ENCODE results near the gene KRTAP5-6. TPM values are rescaled to one million over a fixed set of nuclear protein-coding genes. Genes with fewer than 3 reads are reported as not detected.

Gene KRTAP5-6
- total and polyA plus RNA-seq, 7 donors: not detected

DNA sequence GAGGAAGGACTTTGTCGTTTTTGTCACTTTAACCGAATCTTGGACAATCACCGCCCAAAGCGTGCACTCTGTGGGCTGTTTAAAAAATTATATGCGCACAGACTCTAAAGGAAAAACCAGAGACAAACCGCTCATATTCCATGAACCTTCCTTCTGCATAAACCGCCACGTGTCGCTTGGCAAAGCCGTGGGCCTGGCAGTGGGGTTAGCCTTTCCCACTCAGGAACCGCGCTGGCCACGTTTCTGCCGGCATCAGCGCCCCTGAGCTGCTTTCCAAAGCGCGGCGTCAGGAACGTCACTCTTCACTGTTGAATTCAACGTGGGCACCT lies 44.6 kb upstream of the KRTAP5-6 start:
- ATAC-seq (peak in 3 of 4 donors; percentile 7 to 38 (median 8)), DNase-seq (no peak)
- Histone ChIP-seq H3K9me3 (no peaks in the 10 kb centered on the region), H3K27me3 (ENCODE audit: insufficient read depth in 3 of 3, low read length in 2 of 3) (peaks cover 0 to 3% (median 0%) of the 10 kb centered on the region in 3 donors), H3K4me1 (no peaks in the 10 kb centered on the region), H3K27ac (no peak overlapping the region), H3K4me3 (no peak overlapping the region), H3K36me3 (ENCODE audit: insufficient read depth in 1 of 2, low read depth in 1 of 2) (no peaks in the 10 kb centered on the region)
- TF ChIP-seq, protein P1, sequence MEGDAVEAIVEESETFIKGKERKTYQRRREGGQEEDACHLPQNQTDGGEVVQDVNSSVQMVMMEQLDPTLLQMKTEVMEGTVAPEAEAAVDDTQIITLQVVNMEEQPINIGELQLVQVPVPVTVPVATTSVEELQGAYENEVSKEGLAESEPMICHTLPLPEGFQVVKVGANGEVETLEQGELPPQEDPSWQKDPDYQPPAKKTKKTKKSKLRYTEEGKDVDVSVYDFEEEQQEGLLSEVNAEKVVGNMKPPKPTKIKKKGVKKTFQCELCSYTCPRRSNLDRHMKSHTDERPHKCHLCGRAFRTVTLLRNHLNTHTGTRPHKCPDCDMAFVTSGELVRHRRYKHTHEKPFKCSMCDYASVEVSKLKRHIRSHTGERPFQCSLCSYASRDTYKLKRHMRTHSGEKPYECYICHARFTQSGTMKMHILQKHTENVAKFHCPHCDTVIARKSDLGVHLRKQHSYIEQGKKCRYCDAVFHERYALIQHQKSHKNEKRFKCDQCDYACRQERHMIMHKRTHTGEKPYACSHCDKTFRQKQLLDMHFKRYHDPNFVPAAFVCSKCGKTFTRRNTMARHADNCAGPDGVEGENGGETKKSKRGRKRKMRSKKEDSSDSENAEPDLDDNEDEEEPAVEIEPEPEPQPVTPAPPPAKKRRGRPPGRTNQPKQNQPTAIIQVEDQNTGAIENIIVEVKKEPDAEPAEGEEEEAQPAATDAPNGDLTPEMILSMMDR (IDR thresholded peaks at IDR 0.05): no peak
- WGBS, 3 donors: 46 to 49% (median 47%) methylated on average over 20 of the region's 20 CpGs
- intact Hi-C loops (cut with DNase I): loop anchor here in 1 of 2 donors (1.0 to 5.0 kb wide), 2 partner anchors 40 to 180 kb away; no protein-coding TSS in a partner anchor

DNA sequence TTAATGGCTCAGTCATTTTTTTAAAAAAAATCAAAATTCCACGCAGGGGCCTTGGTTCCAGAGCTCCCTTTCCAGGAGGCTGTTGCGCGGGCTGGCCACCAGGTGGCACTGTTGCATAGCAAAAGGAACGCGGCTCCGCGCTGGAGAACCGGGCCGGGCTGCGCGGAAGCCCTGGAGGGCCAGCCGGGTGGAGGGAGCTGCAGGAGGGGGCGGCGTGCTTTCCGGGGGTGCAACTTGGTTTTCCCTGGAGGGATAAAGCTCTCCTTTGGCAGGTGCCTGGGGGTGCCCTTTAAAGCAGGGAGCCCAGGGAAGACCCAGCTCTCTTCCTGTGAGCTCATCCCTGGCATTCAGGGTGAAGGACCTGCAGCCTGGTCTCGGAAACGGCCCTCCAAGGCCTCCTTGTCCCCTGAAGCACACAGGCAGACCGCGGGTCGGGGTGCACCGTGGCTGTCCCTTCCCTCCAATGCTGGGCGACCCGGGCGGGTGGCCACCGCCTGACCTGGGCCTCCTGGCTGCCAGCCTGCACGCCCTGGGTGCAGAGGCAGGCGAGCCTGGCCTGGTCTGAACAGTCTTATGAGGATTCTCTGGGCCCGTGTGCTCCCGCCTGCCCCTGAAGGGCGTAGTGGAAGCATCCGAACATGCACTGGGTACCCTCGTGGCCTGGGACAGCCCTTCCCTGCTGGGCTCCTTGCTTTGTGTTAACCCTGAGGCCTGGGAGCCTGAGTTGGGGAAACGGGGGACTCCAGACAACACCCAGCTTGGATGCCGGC lies 44.0 kb upstream of the KRTAP5-6 start:
- intact Hi-C loops (cut with DNase I): loop anchor here in 1 of 2 donors (1.0 to 5.0 kb wide), 2 partner anchors 39 to 179 kb away; no protein-coding TSS in a partner anchor
- no peak overlapping the region for H3K4me3 ChIP-seq
- no peaks in the 10 kb centered on the region for H3K9me3 ChIP-seq
- no peaks in the 10 kb centered on the region for H3K4me1 ChIP-seq
- H3K27ac ChIP-seq: no peak overlapping the region
- H3K27me3 ChIP-seq (ENCODE audit: insufficient read depth in 3 of 3, low read length in 2 of 3): peaks cover 0 to 3% (median 2%) of the 10 kb centered on the region in 3 donors
- peak; percentile 77 to 87 for DNase-seq
- ATAC-seq: peak; percentile 79 to 95 (median 92)
- 33 to 35% (median 35%) methylated on average over 33 to 34 of the region's 34 CpGs for WGBS, 3 donors
- H3K36me3 ChIP-seq (ENCODE audit: insufficient read depth in 1 of 2, low read depth in 1 of 2): no peaks in the 10 kb centered on the region
- TF ChIP-seq, protein P1 (IDR thresholded peaks at IDR 0.05): peak; percentile 98

DNA sequence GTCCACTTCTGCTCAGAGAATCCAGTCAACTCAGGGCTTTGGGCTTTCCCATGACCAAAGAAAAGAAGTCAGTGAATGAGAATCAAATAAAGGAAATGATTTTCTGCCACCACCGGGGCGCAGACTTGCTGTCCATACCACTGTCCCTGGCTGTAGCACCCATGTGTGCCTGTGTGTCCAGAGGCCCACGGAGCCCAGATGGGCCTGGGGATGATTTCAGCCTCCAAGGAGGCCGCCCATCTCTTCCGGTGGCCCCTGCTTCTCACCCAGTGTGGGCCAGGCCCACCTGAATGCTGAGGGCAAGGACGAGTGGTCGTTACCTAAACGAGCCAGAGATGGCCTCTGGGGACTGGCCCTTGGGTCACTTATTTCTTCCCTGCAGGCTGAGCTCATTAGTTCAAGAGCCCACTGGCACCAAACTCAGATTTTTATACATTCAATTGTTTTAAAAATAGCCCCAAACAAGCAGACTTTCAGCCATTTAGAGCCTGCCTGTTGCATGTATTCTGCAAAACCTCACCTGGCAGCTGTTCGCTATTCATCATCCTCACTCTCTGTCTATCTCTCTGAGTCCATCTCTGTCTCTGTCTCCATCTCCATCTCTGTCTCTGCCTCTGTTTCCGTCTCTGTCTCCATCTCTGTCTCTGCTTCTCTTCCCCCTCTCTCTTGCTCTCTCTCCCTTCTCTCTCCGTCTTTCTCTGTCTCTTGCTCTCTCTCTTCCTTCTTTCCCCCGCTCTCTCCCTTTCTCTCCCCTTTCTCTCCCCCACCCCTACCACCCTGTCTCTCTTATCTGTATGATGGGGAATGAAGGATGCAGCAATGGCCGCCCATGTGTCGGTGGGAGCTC lies 43.2 kb upstream of the KRTAP5-6 start:
- H3K36me3 ChIP-seq (ENCODE audit: insufficient read depth in 1 of 2, low read depth in 1 of 2): no peaks in the 10 kb centered on the region
- WGBS, 3 donors: 85 to 91% (median 88%) methylated on average over 14 of the region's 14 CpGs
- TF ChIP-seq, protein P1 (IDR thresholded peaks at IDR 0.05): no peak
- no peak overlapping the region for H3K4me3 ChIP-seq
- no peak for DNase-seq
- H3K4me1 ChIP-seq: no peaks in the 10 kb centered on the region
- no peak overlapping the region for H3K27ac ChIP-seq
- intact Hi-C loops (cut with DNase I): loop anchor here in 1 of 2 donors (2.0 to 5.0 kb wide), 2 partner anchors 39 to 499 kb away; no protein-coding TSS in a partner anchor
- peaks cover 0 to 3% (median 2%) of the 10 kb centered on the region in 3 donors for H3K27me3 ChIP-seq (ENCODE audit: insufficient read depth in 3 of 3, low read length in 2 of 3)
- no peaks in the 10 kb centered on the region for H3K9me3 ChIP-seq
- no peak for ATAC-seq

DNA sequence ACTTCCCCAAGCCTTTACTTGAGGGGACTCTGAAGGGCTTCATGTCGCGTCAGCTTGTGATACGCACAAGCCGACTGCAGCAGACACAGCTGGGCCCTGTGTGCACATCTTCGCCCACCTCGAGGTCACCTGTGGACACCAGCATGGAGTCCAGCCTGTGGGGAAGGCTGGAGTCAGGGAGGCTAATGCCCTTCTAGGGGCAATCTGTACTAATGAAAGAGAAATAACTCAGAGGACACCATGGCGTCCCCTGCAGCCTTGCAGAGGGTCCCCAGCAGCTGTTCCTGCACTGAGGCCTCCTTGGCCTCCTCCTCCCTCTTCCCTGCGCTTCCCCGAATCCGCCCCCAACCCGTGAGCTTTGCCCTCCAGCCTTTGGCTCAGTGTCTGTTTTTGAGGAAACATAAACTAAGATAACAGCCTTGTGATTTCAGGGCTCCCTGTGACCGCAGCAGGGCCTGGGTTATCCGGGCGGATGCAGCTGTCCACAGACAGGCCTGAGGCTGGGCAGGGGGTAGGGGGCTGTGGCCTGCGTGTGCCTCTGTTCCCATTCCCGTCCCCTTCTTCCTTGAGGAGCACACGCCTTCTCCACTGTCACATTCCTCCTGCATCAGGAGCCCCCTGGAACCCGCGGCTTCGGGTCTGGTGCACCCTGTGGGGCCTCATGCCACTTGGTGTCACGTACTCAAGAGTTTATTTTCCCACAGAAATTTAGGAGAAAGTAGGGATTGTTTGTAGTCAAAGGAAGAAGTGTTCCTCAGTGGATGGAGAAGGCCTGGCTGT lies 42.4 kb upstream of the KRTAP5-6 start:
- ATAC-seq (no peak), DNase-seq (no peak)
- Histone ChIP-seq H3K4me1 (no peaks in the 10 kb centered on the region), H3K9me3 (no peaks in the 10 kb centered on the region), H3K27me3 (ENCODE audit: insufficient read depth in 3 of 3, low read length in 2 of 3) (peaks cover 0 to 3% (median 2%) of the 10 kb centered on the region in 3 donors), H3K36me3 (ENCODE audit: insufficient read depth in 1 of 2, low read depth in 1 of 2) (no peaks in the 10 kb centered on the region), H3K4me3 (no peak overlapping the region), H3K27ac (no peak overlapping the region)
- TF ChIP-seq, protein P1 (IDR thresholded peaks at IDR 0.05): no peak
- intact Hi-C loops (cut with DNase I): loop anchor here in 1 of 2 donors (2.0 to 5.0 kb wide), 2 partner anchors 38 to 498 kb away; no protein-coding TSS in a partner anchor
- 75 to 81% (median 80%) methylated on average over 21 of the region's 21 CpGs for WGBS, 3 donors
